ENCODE data around the gene LIFR.
"Not testable (repeated sequence)": the region's sequence is repeated elsewhere in the genome, so short reads cannot be mapped to it uniquely, and the experiment has no call there.

LIFR gene

GRCh38 chr5:38546691-38547146 is 9.7 kb downstream of the LIFR start:
- DNase-seq: no peak

- DNase-seq: no peak
Measured at GRCh38 chr5:38543886-38544285, 12.6 kb downstream of the LIFR start.

- DNase-seq: no peak
Measured at GRCh38 chr5:38543074-38543473, 13.4 kb downstream of the LIFR start.

- DNase-seq: no peak
Measured at GRCh38 chr5:38541174-38541725, 15.2 kb downstream of the LIFR start.

- no peak for DNase-seq
Measured at GRCh38 chr5:38540314-38540713, 16.1 kb downstream of the LIFR start.

GRCh38 chr5:38538161-38538560 is 18.3 kb downstream of the LIFR start:
- DNase-seq: no peak

GRCh38 chr5:38537505-38537904 is 18.9 kb downstream of the LIFR start:
- no peak for DNase-seq

- DNase-seq: no peak
Measured at GRCh38 chr5:38536968-38537367, 19.5 kb downstream of the LIFR start.

GRCh38 chr5:38535845-38536244 is 20.6 kb downstream of the LIFR start:
- no peak for DNase-seq

- DNase-seq: no peak
Measured at GRCh38 chr5:38535248-38535750, 21.1 kb downstream of the LIFR start.

- no peak for DNase-seq
Measured at GRCh38 chr5:38534156-38534453, 22.3 kb downstream of the LIFR start.

GRCh38 chr5:38533286-38534155 is 22.9 kb downstream of the LIFR start:
- no peak for DNase-seq

- no peak for DNase-seq
Measured at GRCh38 chr5:38532165-38532669, 24.2 kb downstream of the LIFR start.

- DNase-seq: no peak
Measured at GRCh38 chr5:38531518-38531917, 24.9 kb downstream of the LIFR start.

GRCh38 chr5:38529955-38530646 is 26.3 kb downstream of the LIFR start:
- no peak for DNase-seq

- no peak for DNase-seq
Measured at GRCh38 chr5:38528162-38528703, 28.2 kb downstream of the LIFR start.

GRCh38 chr5:38527475-38527874 is 29.0 kb downstream of the LIFR start:
- no peak for DNase-seq

- no peak for DNase-seq
Measured at GRCh38 chr5:38524022-38524421, 32.4 kb downstream of the LIFR start.

- no peak for DNase-seq
Measured at GRCh38 chr5:38519476-38519875, 37.0 kb downstream of the LIFR start.

- DNase-seq: no peak
Measured at GRCh38 chr5:38518341-38518740, 38.1 kb downstream of the LIFR start.

- not testable (repeated sequence) for DNase-seq
Measured at GRCh38 chr5:38516649-38517048, 39.8 kb downstream of the LIFR start.

- DNase-seq: no peak
Measured at GRCh38 chr5:38515646-38516045, 40.8 kb downstream of the LIFR start.

- no peak for DNase-seq
Measured at GRCh38 chr5:38515092-38515491, 41.4 kb downstream of the LIFR start.

Data from right hindlimb (tissue), 1 donor.